Kidney (tissue), 14 donors: ENCODE data around the gene TGFB2. TPM values are rescaled to one million over a fixed set of nuclear protein-coding genes. Genes with fewer than 3 reads are reported as not detected.

Experiments
- DNase-seq, 5 donors: peaks; one replicate each; pipeline ENCODE4 v3.0.0-alpha.2; 2013 to 2020
- FAIRE-seq: peaks from 2 replicates; lab custom pipeline; 2012; peaks lifted over from hg19 to GRCh38; lab: Jason Lieb, UNC
- H3K27ac ChIP-seq, 2 donors: one replicate each; pipeline ENCODE4 v1.7.0; 2013; ENCODE audit warnings: low read depth in 2 of 2, low read length in 2 of 2, inconsistent platforms in 1 of 2
- H3K27me3 ChIP-seq: one replicate; pipeline ENCODE4 v1.7.1; 2013; ENCODE audit warnings: low read length, inconsistent platforms; ENCODE audit not compliant: control insufficient read depth, insufficient read depth
- H3K36me3 ChIP-seq, 3 donors: one replicate each; pipeline versions ENCODE4 v1.7.0 to v1.7.1; 2013; ENCODE audit warnings: low read length in 3 of 3, control low read depth in 1 of 3, inconsistent platforms in 1 of 3; ENCODE audit not compliant: insufficient read depth in 3 of 3, control insufficient read depth in 2 of 3
- H3K4me1 ChIP-seq, 3 donors: one replicate each; pipeline versions ENCODE4 v1.7.0 to v1.7.1; 2013; ENCODE audit warnings: low read length in 3 of 3, inconsistent platforms in 1 of 3, low read depth in 1 of 3; ENCODE audit not compliant: control insufficient read depth in 2 of 3, insufficient read depth in 2 of 3
- H3K4me3 ChIP-seq, 3 donors: one replicate each; pipeline versions ENCODE4 v1.7.0 to v1.8.1; 2013; ENCODE audit warnings: low read length in 3 of 3, control low read depth in 1 of 3, inconsistent platforms in 1 of 3
- H3K9ac ChIP-seq, 3 donors: one replicate each; pipeline versions ENCODE4 v1.7.0 to v1.7.1; 2013; ENCODE audit warnings: low read length in 3 of 3, control low read depth in 1 of 3, inconsistent platforms in 1 of 3
- H3K9me3 ChIP-seq, 3 donors: one replicate each; pipeline versions ENCODE4 v1.7.0 to v1.7.1; 2013; ENCODE audit warnings: low read length in 3 of 3, control low read depth in 1 of 3, inconsistent platforms in 1 of 3; ENCODE audit not compliant: control insufficient read depth in 2 of 3, insufficient read depth in 1 of 3
- intact Hi-C: fragments of 100-400 bp; cut with DNase I; formaldehyde crosslinking; loops from one replicate; pipeline ENCODE4 v1.11.1; 2022
- polyA plus RNA-seq: library from polyadenylated mRNA; stranded (reverse); fragments of 350-450 nt; fragmentation: Illumina TruSeq; extraction: RNeasy Lipid Tissue Mini Kit (QIAGEN cat#74804); gene quantifications from one replicate; pipeline ENCODE4 v1.2.3, GENCODE V29; 2014; ENCODE audit warnings: low read depth, low replicate concordance; ENCODE audit not compliant: insufficient read depth
- total RNA-seq: library from RNA; stranded (reverse); fragmentation: NEBNext Ultra II Directional; extraction: Animal tissue kit (Norgen Biotek cat#: 25700); gene quantifications from one replicate; pipeline ENCODE4 v1.2.1, GENCODE V29; 2021
- TF ChIP-seq, protein P1 (sequence below): IDR thresholded peaks from 3 replicates; pipeline ENCODE4 v1.5.1; 2012; ENCODE audit warnings: mild to moderate bottlenecking, moderate library complexity, borderline replicate concordance; ENCODE audit not compliant: insufficient read depth; ENCODE audit errors: extremely low read depth
- donor health status: control.
- donor health status: control.
- donor health status: control.
- donor health status: control.
- donor health status: control.
- donor health status: DM: yes; HTN: yes; CAD: no.
- donor health status: Normal renal cell carcinoma (clear cell type).

TGFB2 gene
- total and polyA plus RNA-seq, 2 donors from 2014 or later: 1.4 to 12.2 TPM

DNA sequence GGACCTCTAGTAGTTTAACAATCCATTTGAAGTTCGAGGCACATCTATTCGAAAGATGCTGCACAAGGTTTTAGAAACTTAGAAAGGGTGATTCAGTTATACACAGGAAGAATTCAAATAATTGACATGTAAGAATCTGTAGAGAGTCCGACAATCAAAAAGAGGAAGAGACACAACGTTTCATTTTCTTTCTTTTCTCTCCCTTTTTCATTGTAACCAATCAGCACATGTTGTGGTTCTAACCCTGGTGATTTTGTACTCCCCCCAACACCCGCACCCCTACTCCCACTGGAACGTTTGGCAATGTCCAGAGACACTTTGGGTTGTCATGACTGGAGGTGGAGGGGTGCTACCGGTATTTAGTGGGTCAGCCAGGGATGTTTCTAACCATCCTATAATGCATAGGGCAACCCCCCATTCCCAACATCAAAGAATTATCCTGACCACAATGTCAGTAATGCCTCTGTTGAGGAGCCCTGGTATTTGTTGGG is 4.9 kb downstream of the TGFB2 start:
- no peak for FAIRE-seq
- intact Hi-C loops: no loop called here
- H3K4me3 ChIP-seq: no peak overlapping the region
- peaks cover 0 to 3% (median 0%) of the 10 kb centered on the region in 3 donors for H3K4me1 ChIP-seq
- H3K36me3 ChIP-seq: no peaks in the 10 kb centered on the region
- DNase-seq: no peak
- no peak overlapping the region for H3K27ac ChIP-seq
- H3K9me3 ChIP-seq: no peaks in the 10 kb centered on the region
- no peaks in the 10 kb centered on the region for H3K27me3 ChIP-seq
- TF ChIP-seq, protein P1, sequence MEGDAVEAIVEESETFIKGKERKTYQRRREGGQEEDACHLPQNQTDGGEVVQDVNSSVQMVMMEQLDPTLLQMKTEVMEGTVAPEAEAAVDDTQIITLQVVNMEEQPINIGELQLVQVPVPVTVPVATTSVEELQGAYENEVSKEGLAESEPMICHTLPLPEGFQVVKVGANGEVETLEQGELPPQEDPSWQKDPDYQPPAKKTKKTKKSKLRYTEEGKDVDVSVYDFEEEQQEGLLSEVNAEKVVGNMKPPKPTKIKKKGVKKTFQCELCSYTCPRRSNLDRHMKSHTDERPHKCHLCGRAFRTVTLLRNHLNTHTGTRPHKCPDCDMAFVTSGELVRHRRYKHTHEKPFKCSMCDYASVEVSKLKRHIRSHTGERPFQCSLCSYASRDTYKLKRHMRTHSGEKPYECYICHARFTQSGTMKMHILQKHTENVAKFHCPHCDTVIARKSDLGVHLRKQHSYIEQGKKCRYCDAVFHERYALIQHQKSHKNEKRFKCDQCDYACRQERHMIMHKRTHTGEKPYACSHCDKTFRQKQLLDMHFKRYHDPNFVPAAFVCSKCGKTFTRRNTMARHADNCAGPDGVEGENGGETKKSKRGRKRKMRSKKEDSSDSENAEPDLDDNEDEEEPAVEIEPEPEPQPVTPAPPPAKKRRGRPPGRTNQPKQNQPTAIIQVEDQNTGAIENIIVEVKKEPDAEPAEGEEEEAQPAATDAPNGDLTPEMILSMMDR: no peak
- no peak overlapping the region for H3K9ac ChIP-seq

DNA sequence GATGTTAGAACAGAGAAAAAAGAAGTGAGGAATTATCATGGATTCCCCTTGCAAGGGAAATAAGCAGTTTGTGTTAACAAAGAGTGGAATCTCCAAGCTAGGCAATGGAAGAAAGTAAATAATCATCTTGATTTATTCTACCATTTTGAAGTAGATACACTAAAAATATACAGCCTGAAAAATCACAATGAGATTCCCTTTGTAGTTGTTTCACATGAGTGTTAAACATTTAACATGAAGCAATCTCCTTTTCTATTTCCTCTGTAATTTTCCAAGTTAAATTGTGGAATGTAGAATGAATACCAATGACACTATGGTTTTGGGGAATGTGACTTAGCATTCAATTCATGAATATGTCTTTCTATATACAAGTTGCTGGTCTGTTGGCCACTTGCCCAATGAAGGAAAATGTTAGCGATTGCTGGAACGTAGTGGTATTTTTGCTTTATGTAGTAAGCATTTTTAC is 5.7 kb downstream of the TGFB2 start:
- H3K4me1 ChIP-seq: no peaks in the 10 kb centered on the region
- H3K27ac ChIP-seq: peak overlapping the region in 1 of 2 donors; percentile 63
- DNase-seq: peak in 2 of 5 donors; percentile 50 to 66
- H3K4me3 ChIP-seq: peak overlapping the region in 2 of 3 donors; percentile 15 to 44
- FAIRE-seq: no peak
- no peaks in the 10 kb centered on the region for H3K27me3 ChIP-seq
- H3K9ac ChIP-seq: peak overlapping the region in 1 of 3 donors; percentile 11
- no peaks in the 10 kb centered on the region for H3K9me3 ChIP-seq
- TF ChIP-seq, protein P1: no peak
- no peaks in the 10 kb centered on the region for H3K36me3 ChIP-seq
- intact Hi-C loops: no loop called here

DNA sequence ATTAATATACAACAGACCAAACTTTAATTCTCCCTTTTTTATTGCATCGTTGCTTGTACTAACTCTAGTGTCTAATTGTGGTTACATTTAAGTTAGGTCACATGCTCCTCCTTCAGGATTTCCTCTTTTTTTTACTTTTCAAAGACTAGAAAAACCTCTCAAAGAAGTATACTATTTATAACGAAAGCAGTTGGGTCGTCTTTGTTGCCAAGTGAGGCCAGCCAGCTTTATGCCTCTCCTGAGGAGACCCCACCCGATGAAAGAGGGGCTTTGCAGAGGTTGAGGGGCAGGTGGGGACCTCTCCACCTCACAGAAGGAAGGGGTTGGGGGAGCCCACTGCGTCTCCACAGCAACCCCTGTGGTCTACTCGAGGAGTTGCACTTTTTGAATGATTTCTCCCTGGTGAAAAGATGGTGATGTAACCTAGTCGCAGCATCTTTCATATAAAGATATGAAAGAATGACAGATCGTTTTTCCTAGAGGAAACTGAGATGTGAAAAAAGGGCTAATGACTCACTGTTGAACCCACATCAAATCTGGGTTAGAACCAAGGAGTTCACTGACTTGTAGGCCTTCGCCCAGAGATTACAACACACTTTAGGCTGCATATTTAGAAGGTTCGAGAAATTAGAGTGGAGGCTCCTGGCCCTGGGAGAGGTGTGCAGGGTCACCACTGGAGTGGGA is 6.4 kb downstream of the TGFB2 start:
- FAIRE-seq: no peak
- peak overlapping the region; percentile 15 to 44 (median 40) for H3K4me3 ChIP-seq
- intact Hi-C loops: no loop called here
- DNase-seq: no peak
- no peaks in the 10 kb centered on the region for H3K36me3 ChIP-seq
- H3K9ac ChIP-seq: peak overlapping the region in 1 of 3 donors; percentile 11
- peak overlapping the region; percentile 3 to 63 for H3K27ac ChIP-seq
- H3K27me3 ChIP-seq: no peaks in the 10 kb centered on the region
- TF ChIP-seq, protein P1: peak; percentile 14
- no peaks in the 10 kb centered on the region for H3K9me3 ChIP-seq
- no peaks in the 10 kb centered on the region for H3K4me1 ChIP-seq
